Vagina (tissue), 2 donors: ENCODE results near the gene SLC18A3.

ENCODE experiments used
- POLR2A ChIP-seq, 2 donors: fragments of 450-650 bp; IDR thresholded peaks; one replicate each; pipeline ENCODE4 v1.6.1; 2017; ENCODE audit warnings: antibody characterized with exemption in 2 of 2, mild to moderate bottlenecking in 2 of 2, moderate library complexity in 2 of 2
- POLR2AphosphoS5 ChIP-seq, 2 donors: sonication (generic); formaldehyde crosslinking; IDR thresholded peaks; one replicate each; pipeline ENCODE4 v1.9.0; 2017; ENCODE audit warnings: antibody characterized with exemption in 2 of 2, mild to moderate bottlenecking in 2 of 2, low read depth in 1 of 2; ENCODE audit not compliant: insufficient read depth in 1 of 2

- TF ChIP-seq POLR2AphosphoS5 (IDR thresholded peaks at IDR 0.05; ENCODE audit: insufficient read depth in 1 of 2, low read depth in 1 of 2): no peak
- TF ChIP-seq POLR2A (IDR thresholded peaks at IDR 0.05): no peak
These were observed 7.6 kb upstream of the SLC18A3 start for GRCh38 chr10:49602380-49603023.
